GM10847 (cell line): ENCODE results near the gene SURF6.

ENCODE experiments used
- POLR2A ChIP-seq: IDR thresholded peaks from 2 replicates; pipeline ENCODE4 v1.6.1; 2011; ENCODE audit not compliant: insufficient read length; ENCODE audit errors: extremely low read depth

Gene SURF6

DNA sequence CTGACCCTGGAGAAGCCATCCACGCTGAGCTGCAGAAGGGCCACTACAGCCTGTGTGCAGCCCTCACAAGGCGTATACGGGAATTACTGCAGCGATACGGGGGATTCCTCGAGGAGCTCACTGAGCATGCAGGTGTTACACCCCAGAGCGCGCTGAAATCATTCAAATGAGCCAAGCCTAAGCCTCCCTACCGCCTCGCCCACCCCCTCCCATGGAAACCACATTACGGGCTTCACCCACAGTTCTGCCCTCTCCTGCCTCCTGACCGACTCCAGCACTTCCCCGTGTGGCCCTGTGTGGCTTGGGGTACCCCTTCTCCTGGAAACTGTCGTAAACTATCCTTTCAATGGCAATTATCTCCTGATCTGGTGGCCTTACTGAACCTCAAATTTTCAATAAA is 13.3 kb downstream of the SURF6 start:
- TF ChIP-seq POLR2A = no peak

DNA sequence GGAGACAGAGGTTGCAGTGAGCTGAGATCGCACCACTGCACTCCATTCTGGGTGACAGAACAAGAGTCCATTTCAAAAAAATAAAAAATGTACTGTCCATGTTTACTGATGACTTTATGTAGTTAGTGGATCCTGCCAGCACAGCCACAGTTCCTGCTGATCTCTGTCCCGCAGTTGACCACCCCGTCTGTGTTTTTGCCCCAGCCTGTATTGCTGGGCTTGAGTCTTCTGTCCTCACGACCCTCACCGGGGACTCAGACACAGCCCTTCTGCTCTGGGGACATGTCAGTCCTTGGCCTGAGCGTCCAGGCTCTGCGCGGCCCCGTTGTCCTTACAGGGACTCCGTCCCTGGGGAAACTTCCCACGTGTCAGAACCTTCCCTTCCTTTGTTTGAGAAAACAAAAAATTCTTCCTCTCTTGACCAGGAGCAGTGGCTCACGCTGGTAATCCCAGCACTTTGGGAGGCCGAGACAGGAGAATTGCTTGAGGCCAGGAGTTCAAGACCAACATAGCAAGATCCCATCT is 14.5 kb downstream of the SURF6 start:
- TF ChIP-seq POLR2A = no peak

DNA sequence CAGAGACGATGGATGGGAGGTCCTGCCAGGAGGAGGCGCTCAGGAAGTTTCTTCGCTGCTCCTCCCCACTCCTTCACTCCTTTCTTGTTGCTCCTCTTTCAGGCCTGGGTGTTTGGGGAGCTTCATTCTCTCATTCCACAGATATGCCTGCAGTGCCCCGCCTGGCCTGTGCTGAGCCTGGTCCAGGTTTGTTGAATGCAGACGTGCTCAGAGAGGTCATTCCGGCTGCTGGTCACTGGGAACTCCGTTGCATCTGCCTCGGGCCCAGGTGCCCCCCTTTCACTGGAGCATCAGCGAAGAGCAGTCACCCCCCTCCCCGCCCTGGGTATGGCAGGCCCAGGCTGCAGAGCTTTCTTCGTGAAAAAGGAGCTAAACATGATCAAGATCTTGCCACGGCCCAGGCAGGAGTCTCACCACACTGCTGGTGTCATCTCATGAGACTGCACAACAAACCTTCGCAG is 15.5 kb downstream of the SURF6 start:
- TF ChIP-seq POLR2A = no peak

DNA sequence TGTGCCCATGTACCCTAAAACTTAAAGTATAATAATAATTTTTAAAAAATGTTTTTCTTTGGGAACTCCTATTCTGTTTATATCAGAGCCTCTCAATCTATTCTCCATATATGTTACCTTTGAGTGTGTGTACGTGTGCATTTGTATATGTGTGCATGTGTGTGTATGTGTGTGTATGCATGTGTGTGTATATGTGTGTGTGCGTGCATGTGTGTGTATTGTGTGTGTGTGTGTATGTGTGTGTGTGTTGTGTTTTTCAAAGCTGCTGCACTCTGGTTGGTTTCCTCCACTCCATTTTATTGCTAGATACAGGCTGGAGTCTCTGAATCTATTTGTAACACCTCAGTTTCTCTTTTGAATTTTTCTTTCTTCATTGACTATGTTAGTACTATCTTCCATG is 20.0 kb downstream of the SURF6 start:
- TF ChIP-seq POLR2A = no peak

DNA sequence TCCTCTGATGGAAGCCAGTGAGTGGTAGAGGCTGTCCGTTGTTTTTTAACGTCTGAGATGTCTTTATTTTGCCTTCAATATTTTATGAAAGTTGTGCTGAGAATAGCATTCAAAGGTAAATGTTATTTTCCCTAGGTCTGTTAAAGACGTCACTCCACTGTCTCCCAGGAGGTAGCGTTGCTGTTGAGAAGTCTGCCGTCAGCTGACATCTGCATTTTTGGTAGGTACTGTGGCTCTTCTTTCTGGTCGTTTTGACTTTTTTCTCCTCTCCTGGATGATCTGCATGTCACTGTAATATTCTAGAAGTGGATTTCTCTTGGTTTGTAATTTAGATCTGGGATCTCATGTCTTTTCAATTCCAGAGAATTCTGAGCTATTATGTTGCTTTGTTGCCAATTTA is 26.4 kb downstream of the SURF6 start:
- TF ChIP-seq POLR2A = no peak

DNA sequence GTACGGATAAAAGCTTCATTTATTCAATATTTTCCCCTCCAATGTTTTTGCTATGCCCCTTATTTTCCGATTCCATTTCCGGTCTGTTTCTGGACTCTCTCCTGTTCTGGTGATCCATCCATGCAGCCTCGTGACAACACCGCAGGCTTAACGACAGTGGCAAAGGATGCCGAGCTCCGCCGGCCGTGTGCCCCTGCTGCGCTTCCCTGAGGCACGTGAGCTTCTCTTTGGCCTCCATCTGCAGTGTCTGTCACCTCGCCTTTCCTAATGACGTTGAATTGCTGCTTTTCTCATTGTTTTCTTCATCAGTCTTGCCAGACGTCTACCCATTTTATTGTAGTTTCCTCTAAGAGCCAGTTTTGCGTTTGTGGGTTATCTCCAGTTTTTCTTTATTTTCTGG is 28.7 kb downstream of the SURF6 start:
- no peak for TF ChIP-seq POLR2A

DNA sequence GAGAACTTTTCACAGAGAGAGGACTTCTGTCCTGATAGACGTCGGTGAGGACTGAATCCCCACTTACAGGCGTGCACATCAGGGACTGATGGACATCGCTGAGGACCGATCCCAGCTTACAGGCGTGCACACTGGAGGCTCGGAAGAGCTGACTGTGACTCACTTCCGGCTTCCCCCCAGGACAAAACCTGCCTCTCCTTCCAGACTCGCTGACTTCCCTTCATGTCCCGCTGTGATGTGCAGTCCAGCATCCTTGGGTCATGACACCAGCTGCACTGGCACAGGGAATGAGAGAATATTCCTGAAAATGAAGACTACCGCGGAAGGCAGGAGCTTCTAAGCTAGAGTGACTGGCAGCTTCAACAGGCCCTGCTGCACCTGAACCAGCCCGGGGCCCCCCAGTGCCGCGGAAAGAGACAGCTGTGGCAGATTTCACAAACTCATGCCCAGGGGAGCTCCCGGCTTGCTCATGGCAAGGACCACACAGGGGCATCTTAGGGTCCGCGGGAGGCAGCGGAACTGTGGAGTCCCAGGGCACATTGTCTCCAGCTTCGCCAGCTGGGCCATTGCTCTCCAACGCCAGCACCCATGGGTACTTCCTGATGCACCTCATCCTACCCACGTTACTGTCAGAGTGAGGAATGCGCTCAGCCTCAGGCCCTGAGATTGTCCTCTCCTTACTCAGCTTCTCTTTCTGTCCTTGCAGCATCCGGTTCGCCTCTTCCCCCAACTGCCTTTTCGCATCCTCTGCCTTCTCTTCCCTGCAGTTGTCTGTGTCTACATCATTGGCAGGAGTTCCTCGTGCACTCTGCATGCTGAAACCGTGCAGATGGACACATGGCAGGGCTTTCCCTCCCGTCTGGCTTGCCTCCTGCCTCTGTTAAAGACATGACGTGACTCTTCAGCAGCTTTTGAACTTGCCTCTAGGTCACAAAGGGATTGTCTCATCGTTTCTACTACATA is 29.5 kb downstream of the SURF6 start:
- no peak for TF ChIP-seq POLR2A

DNA sequence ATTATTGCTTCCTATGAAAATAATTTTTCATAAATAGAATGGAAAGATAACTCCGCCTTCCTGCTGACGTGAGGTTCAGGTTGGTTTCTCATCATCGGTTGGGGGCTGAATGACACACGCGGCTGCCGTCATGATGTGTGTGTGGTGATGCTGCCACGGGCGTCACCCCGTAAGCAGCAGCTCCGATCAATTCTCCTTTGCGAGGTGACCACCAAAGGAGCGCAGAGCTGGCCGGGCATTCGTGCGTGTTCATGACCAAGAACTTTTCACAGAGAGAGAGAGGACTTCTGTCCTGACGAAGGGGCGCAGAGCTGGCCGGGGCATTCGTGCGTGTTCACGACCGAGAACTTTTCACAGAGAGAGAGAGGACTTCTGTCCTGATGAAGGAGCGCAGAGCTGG is 30.3 kb downstream of the SURF6 start:
- TF ChIP-seq POLR2A = no peak

DNA sequence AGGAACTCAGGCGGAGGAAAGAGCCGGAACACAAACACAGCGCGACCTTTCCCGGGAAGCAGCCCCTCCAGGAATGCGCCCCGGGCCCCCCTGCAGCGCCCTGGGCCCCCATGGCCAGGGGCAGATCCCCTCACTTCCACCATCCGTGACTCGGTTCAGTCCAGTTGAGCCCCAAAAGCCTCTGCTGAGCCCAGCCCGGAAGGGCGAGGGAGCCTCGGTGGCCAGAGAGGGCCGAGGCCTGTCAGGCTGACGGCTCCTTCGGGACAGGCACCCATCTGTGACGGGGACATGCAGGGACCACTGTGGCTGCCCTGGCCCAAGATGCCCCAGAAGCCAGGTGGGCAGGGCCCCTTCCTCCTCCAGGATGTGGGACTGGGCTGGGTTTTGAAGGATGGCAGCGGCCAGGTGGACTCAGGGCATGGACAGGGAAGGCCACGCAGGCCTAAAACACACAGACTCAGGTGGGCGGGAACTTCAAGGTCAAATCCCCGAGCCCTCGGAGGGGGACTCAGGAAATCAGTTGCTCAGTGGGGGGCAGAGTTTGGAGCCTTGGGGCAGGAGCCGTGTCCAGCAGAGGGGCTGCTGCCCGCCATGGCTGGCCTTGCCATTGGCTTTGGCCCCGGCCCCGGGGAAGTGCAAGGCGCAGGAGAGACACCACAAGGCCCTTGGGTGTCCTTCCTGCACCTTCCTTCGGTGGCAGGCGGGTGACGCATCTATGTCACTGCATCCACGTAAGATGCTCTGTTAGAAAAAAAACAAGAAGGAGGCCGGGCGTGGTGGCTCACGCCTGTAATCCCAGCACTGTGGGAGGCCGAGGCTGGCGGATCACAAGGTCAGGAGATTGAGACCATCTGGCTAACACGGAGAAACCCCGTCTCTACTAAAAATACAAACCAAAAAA is 31.3 kb downstream of the SURF6 start:
- no peak for TF ChIP-seq POLR2A

DNA sequence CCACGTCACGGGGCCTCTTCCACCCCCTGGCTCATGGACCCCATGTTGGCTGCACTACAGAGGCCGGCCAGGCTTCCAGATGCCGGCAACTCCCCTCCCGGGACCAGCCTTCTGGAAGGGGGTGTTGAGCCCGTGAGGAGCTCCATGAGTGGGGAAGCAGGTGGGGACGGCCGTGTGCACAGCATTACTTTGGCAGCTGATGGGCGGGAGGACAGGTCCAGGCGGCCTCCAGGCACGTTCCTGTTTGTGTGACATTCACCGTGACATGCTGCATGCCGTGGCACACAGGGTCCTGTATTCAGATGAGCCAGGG is 31.9 kb downstream of the SURF6 start:
- no peak for TF ChIP-seq POLR2A

DNA sequence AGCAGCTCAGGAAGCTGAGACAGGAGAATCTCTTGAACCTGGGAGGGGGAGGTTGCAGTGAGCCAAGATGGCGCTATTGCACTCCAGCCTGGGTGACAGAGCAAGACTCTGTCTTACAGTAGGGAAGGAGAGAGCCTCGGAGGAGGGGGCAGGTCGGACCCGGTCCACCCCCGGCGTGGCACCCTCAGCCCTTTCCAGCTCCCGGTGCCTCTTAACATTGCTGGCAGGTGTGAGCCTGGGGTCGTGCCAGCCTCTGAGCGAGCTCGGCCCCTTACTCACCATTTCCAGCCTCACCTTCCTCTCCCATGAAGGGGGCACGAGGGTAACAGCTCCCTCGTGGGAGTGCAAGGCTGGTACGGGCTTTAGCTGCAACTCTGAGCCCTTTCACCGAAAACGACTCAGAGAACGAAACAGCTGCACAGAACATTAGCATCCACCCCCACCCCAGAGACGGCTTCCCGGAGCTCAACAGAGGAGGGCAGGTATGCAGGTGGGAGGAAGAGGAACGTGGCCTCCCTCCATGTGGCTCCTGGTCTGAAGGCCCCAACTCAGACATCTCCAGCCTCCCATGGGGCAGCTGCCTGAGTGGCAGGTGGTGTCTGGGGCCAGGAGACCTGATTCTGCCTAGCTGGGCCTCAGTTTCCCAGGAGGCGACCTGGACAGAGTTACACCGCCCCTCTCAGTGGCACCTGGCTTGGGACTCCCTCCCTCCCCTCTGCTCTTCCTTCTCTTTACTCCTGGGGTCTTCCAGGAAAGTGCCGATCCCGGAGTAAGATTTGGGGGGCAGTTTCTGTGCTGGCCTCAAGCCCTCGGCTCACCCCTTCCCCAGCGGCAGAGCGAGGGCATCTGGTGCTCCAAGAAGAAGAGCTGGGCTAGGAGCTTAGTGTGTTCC is 32.5 kb downstream of the SURF6 start:
- no peak for TF ChIP-seq POLR2A

DNA sequence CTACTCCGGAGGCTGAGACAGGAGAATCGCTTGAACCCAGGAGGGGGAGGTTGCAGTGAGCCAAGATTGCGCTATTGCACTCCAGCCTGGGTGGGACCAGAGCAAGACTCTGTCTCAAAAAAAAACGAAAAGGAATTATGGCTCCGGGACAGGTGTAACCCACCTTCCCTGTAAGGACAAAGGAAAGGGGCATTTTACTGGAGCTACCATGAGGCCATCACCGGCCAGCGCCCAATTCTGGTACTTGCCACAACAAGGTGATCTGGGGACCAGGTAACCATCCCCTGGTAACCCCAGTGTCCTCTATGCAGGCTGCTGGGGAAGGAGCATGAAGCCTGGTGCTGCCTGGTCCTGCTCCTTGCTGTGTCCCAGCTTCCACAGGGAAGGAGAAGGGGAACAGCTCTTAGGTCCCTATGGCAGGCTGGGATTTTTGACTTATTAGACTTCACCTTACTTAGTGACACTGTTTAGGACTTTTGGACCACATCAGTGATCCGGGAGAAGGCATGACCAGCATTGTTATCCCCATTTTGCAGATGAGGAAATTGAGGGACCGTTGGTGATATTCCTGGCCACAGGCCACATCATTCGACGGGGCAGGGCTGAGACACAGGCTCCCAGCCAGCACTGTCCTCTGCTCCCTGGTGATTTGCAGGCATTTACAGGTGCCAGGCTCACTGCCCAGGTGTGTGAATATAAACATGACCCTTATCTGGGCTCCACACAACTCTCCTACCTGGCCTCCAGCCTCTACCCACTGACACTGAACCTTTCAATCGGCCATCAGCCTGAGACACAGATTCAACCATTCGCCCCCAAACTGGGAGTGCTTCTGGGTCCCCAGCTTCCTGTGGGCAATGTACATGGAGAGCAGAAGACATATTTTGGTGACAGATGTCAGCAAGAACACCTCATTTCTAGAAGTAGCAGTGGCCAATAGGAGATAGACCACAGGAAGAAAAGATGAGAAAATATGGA is 34.4 kb downstream of the SURF6 start:
- no peak for TF ChIP-seq POLR2A

DNA sequence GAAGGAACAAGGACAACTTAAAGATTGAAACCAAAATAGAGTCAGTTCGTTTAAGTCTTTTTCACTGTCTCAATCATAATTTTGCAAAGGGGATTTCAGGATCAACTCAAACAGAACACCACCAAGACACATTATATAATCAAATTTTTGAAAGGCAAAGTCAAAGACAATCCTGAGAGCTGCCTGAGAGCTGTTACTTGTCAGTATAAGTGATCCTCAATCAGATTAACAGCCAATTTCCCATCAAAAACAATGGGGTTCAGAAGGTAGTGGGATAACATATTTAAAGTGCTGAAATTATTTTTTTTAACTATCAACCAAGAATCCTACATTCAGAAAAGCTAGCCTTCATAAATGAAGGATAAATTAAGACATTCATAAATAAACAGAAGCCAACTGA is 41.7 kb downstream of the SURF6 start:
- TF ChIP-seq POLR2A = no peak
